ENCODE measurements around the gene KAT8. TPM values are rescaled to one million over a fixed set of nuclear protein-coding genes. Genes with fewer than 3 reads are reported as not detected.

Gene KAT8
- total and polyA plus RNA-seq, 4 donors: 15.9 to 37.4 (median 19.6) TPM

- WGBS: 88% methylated on average over 11 of the region's 11 CpGs
- no peak overlapping the region for H3K9ac ChIP-seq (ENCODE audit: low read depth in 1 of 2, low read length in 2 of 2)
- no peak overlapping the region for H3K4me3 ChIP-seq (ENCODE audit: low read depth in 1 of 3, low read length in 3 of 3)
- H3K27me3 ChIP-seq (ENCODE audit: control insufficient read depth in 4 of 4, insufficient read depth in 4 of 4, low read length in 3 of 4): no peaks in the 10 kb centered on the region
- DNase-seq (ENCODE audit: low spot score): no peak
- peaks cover 8 to 40% (median 13%) of the 10 kb centered on the region in 4 donors for H3K36me3 ChIP-seq (ENCODE audit: control insufficient read depth in 4 of 4, insufficient read depth in 3 of 4, low read depth in 1 of 4, low read length in 3 of 4)
- peaks cover 0 to 18% (median 5%) of the 10 kb centered on the region in 4 donors for H3K4me1 ChIP-seq (ENCODE audit: control insufficient read depth in 4 of 4, insufficient read depth in 4 of 4, low read length in 3 of 4)
- no peaks in the 10 kb centered on the region for H3K9me3 ChIP-seq (ENCODE audit: control insufficient read depth in 4 of 4, low read length in 3 of 4)
- TF ChIP-seq MAX (IDR thresholded peaks at IDR 0.05) (no peak), HNF4A (conservative IDR thresholded peaks at IDR 0.05) (no peak), RXRA (IDR thresholded peaks at IDR 0.05) (no peak), ATF3 (IDR thresholded peaks at IDR 0.05) (no peak), FOXA2 (IDR thresholded peaks at IDR 0.05) (no peak), RAD21 (IDR thresholded peaks at IDR 0.05) (no peak), EGR1 (IDR thresholded peaks at IDR 0.05; ENCODE audit: low read depth in 2 of 2) (no peak), ZBTB33 (IDR thresholded peaks at IDR 0.05) (no peak), FOXA1 (IDR thresholded peaks at IDR 0.05) (no peak), CTCF (IDR thresholded peaks at IDR 0.05; ENCODE audit: low read depth, low read length, missing input control) (no peak), TAF1 (conservative IDR thresholded peaks at IDR 0.05) (no peak), REST (IDR thresholded peaks at IDR 0.05) (no peak), NR2F2 (IDR thresholded peaks at IDR 0.05) (no peak), JUND (IDR thresholded peaks at IDR 0.05) (no peak), SP1 (IDR thresholded peaks at IDR 0.05) (no peak), GABPA (IDR thresholded peaks at IDR 0.05 in 1 of 2, conservative IDR thresholded peaks at IDR 0.05 in 1 of 2) (no peak), YY1 (IDR thresholded peaks at IDR 0.05) (no peak), HNF4G (IDR thresholded peaks at IDR 0.05) (no peak)
- H3K27ac ChIP-seq (ENCODE audit: low read depth in 1 of 2, low read length in 2 of 2): no peak overlapping the region
These were observed 14.0 kb downstream of the KAT8 start for GRCh38 chr16:31131416-31131815.
